DMS153 treated with DMSO at 0.1 percent for 48 hours (cell line): ENCODE results near the gene RPL22.
A peak's percentile ranks its signal among the peaks of the same experiment; 100 is the strongest.

Experiments used
- DNase-seq: peaks from one replicate; lab custom pipeline; 2025; ENCODE audit not compliant: unreplicated experiment; lab: John Stamatoyannopoulos, UW

RPL22 gene

DNA sequence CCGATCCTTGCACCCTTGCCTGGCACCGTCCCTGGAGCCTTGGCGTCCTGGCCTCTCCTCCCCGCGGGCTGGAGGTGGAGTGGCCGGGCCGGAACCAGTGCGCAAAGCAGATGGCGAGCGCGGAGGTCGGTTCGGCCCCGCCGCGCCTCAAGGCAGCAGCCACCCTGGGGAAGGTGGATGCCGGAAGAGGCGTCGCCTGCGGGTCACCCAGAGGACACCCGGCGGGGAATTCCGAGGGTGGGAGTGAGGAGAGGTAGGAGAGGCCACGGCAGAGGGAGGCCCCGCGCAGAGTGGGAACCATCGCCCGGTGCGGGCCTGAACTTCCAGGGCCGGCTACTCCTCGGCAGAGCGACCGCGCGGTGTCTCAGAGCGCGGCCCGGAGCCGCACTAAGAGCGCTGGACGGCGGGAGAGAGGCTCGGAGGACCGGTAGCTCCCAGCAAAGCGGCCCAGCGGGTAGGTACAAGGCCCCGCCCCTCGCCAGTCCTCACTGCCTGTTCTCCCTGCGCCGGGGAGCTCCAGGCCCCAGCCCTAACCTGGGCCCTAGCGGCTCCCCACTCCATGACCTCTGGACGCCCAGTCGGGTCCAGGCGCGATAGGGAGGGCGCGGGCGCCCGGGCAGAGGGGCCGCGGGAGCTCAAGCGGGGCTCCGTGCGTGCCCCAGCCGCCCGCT is 6.6 kb upstream of the RPL22 start, which contains the start of gene RNF207:
Gene RNF207, plus strand, starts transcription at position 271 of the 671 bp plus-strand sequence. CDS start 417 bp downstream, outside the sequence.
- DNase-seq = peak; percentile 21

DNA sequence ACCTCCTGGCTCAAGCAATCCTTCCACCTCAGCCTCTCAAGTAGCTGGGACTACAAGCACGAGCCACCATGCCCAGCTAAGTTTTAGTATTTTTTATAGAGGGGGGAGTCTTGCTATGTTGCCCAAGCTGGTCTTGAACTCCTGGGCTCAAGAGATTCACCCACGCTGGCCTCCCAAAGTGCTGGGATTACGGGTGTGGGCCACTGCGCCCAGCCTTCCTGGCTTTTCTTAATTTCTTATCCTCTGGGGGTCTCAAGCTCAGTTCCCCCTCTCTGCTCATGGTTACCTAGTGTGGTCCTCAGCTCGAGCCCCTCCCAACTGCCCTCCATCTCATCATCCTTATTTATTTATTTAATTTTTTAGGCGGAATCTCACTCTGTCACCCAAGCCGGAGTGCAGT is 2.9 kb upstream of the RPL22 start:
- no peak for DNase-seq

DNA sequence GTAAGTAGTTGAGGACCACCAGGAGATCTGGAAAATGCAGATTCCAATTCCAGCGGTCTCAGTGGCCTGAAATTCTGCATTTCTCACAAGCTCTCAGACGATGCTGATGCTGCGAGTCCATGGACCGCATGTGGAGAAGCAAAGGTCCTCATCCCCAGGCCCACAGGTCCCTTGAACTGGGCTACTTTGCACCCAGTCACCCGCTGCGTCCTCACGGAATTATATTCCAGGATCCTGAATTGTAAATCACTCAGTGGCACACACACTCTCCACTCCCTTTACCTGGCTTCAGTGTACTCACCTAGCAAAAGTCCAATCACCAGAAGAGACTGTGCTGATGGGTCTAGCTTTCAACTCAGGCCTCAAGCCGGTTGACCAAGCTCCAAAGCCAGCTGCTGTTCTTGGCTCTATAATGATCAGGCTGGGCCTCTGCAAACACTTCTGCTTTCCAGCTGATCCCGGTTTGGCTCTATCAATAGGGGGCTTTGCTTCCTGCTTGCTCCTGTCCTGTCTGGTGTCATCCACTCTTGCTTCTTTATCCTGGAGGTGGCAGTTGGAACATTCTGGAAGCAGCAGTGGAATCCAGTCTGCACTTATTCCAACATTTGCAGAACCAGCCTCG is 904 bp upstream of the RPL22 start:
- DNase-seq = no peak

DNA sequence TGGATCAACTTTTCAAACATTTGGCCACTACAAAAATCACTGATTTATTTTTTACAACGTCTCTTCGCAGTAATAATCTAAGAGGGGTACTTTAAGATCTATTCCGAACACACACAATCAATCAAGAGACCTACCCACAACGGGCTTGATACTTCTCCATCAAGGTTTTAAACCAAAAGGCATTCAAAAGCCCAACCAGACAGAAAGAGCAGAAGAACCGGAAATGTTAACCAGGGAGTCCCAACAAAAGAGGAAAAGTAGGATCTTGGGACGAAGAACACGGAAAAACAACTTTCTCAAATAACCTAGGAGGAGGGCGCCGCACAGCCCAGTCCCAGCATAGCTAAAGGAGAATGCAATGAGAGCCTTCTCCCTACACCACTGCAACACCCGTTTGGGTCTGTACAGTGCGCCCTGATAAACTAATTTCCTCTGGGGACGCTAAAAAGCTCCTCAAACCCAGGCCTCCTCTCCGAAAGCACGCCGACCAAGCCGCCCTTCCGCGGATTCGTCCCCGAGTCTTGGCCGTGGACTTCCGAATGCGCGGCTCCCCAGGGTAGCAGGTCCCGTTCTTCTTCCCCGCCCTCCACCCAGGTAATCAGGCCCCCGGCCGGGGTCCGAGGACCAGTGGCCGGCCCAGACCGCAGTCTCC is 623 bp downstream of the RPL22 start:
- DNase-seq = no peak

DNA sequence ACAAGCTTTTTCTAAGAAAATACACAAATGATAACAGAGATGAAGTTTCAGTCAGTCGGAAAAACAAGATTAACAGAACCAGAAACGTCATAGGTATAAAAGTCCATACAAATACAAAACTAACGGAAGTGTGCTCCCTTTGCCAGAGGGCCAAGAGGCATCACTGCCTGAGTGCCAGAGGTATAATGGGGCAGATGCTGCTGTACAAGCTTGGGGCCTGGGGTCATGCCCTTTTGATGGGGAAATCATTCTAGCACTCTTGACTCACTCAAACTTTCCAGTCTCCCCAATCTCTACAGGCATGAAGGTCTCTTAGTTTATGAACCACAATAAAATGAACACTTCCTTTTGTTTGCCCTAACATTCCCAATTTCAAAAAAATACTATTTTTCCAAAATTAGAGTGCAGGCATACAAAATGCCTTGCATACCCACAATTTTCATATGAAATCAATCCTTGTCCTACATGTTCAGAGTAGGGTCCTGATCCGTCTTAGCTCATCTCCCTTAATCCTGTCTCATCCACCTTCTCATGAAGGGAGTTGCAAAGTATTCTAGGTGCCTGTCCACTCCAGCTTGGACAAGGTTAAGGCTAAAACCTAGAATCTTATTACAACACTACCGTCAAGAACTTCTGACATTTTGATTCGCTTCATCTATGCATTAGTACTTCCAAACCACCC is 1.5 kb downstream of the RPL22 start:
- DNase-seq = no peak

DNA sequence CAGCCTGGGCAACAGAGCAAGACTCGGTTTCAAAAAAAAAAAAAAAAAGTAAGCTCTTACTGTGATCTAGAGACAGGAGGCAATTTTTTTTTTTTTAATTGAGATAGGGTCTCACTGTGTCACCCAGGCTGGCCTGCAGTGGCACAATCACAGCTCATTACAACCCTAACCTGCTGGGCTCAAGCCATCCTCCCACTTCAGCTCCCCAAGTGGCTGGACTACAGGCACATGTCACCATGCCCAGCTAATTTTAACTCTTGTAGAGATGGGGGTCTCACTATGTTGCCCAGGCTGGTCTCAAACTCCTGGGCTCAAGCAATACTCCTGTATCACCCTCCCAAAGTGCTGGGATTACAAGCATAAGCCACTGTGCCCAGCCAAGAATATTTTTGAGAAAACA is 7.4 kb downstream of the RPL22 start:
- DNase-seq = no peak

DNA sequence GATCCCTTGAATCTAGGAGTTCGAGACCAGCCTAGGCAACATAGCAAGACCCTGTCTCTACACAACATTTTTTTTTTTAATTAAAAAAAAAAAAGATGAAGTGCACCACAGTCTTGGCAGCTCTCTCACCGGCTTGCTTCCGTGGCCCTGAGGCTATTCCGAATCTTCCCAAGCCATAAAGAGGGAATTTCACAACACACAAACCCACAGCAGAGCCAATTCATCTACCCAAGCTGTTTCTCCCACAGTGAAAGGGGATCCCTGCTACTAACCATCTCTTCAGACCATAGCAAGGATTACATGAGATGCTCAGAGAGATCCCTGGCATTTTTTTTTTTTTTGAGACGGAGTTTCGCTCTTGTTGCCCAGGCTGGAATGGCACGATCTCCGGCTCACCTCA is 10.9 kb downstream of the RPL22 start:
- DNase-seq = no peak

DNA sequence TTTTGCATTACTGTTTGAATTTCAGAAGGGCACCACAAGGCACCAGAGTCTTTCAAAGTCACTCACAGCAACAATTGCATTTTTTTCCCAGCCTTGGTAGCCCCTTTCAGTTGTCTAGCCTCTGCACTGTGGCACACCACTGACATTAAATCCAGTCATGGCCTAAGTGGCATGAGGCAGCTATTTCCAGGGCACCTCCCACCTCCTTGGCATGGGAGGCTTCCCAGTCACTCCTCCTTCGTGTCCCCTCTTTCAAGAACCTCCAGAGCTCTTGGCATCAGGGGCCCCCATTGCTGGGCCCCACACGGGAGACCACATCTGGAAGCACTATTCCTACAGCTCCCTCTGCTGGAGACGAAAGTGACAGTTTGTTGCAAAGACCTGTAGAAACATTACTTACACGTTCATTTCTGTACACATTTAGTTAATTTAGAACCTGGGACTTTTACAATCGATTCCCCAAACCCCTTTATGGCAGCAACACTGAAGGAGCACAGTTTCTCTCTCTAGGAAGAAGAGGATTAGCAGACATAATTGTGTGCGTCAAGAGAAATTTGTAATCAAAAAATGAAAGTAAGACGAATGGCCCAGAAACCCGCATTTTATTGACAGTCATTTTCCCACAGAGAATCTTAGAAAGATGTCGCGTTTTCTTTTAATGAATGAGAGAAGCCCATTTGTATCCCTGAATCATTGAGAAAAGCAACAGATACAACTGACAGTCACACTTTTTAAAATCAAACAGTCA is 13.6 kb downstream of the RPL22 start:
- no peak for DNase-seq

DNA sequence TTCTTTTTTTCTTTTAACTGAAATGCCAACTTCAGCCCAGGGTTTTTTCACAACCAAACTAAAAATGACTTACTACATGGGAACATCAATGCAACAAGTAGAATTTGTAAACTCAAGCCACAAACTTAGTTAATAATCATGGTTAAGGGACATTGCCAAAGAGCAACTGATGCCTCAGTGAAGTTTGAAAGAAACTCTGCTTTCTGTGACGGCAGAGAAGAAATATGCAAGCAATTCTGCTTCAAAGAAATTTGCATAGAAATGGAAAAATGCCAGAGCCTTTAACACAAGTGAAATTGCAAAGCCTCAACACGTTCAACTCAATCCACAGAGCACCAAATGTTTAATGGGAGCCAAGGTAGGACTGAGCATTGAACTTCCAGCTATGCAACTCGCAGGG is 14.2 kb downstream of the RPL22 start:
- no peak for DNase-seq

DNA sequence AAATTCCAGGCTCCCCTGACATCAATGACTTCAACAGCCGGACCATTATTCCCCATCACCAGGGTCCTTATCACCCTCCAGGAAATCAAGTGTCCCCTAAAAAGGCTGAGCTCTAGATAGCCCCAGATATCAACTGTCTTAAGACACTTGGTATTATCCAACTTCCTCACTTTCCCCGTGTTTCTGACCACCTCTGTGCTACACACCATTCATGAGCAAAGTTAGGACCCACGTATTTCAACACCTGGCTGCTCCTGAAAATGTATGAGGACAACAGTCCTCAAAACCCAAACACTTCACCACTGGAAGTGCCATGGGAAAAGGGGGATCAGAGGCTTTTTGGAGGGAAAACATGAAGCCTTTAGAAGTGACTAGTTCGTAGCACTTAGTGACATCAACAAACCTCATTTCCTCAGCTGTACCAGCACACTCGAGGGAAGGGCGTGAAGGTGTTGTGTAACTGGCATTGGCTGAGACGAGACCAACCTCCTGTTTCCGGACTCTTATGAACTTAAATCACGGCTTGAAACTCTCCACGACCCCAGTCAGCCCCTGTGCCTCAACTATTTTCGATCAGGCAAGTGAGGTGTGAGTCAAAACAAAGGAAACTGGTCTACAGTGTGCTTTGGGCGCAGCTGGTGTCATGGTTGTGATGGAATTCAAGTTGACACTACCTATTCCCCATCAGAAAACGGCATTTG is 15.2 kb downstream of the RPL22 start:
- no peak for DNase-seq

DNA sequence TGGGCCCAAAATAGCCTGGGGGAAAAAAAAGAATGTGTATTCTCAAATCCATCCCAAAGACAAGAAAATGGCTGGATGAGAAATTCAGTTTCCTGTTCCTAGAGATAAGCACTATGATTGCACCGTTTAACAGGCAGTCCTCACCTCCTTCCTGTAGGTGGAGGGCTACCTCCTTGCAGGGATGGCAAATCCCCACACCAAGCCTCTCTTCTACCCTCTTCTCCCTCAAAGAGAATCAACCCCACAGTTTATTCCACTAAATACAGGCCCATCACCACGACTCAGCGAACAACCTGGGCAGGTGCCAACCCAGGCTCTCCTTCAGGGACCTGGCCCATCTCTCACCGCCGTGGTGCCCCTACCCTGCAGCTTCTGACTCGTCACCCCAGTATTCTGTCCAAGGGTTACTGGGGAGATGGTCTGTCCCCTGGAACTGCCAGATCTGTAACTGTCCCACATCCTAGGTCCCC is 15.8 kb downstream of the RPL22 start:
- no peak for DNase-seq

DNA sequence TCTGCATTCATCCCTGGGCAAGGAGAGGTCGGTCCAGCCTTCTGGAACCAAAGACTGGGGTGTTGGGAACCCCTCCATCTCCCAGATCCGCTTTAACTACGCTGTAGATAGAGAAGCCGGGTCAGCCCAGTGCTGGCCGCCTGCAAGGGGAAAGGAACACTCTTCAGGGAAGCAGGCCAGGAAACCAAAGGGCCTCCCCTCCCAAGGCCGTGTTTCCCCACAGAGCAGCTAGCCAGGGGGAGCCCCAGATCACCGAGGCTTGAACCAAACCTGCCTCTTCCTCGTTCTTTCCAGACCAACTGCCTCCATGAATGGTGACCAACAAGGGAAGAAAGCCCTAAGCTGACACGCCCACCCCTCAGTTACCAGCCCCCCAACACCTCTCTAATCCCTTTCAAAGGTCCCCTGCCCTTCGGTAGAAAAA is 18.0 kb downstream of the RPL22 start:
- DNase-seq = no peak

DNA sequence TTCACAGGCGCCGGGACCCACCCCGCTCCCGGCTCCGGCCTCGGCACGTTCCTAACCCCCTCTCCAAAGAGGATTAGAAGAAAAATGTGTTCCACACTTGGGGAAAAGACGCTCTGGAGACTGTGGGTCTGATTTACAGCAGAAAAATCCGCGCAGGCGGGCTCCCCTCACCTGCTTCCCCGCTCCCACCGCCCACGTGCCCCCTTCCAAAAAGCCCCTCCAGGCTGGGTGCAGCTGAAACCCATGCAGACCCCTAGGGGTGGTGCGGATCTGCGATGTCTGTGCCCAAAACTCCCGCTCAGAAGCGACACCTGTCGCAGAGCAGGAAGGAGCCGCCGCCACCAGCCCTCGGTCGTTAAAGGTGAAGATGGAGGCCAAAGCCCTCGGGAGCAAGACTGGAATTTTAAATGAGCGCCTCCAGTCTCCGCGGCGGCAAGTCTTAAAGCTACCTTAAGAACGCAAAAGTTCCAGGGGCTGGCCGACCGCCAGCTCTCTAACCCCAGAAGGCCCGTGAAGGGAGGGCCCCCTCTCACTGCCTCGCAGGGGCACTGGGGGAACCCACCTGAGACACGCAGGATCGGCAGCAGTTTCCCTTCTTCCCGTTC is 18.6 kb downstream of the RPL22 start:
- no peak for DNase-seq

DNA sequence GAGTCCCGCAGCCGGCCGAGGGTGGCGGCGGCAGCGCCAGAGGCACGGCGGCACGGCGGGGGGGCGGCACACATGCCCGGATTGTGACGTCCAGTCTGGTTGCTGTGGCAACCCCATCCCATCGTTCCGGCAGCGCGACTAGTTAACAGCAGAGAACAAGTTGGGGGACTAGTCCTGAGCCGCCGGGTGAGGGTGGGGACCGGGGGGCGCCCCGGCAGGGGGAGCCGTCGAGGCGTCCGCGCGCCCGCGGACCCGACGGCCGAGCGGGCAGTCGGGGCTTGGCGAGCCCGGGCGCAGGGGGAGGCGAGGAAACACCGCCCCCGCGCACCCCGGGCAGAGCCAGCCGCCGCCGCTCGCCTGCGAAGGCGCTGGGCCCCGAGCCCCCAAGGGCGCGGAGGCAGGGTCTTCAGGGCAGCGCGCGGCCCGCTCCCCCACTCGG is 19.1 kb downstream of the RPL22 start, which contains the start of gene CHD5:
Gene CHD5, minus strand, starts transcription at position 54 of the 439 bp plus-strand sequence. CDS start 298 bp downstream, outside the sequence.
- no peak for DNase-seq

DNA sequence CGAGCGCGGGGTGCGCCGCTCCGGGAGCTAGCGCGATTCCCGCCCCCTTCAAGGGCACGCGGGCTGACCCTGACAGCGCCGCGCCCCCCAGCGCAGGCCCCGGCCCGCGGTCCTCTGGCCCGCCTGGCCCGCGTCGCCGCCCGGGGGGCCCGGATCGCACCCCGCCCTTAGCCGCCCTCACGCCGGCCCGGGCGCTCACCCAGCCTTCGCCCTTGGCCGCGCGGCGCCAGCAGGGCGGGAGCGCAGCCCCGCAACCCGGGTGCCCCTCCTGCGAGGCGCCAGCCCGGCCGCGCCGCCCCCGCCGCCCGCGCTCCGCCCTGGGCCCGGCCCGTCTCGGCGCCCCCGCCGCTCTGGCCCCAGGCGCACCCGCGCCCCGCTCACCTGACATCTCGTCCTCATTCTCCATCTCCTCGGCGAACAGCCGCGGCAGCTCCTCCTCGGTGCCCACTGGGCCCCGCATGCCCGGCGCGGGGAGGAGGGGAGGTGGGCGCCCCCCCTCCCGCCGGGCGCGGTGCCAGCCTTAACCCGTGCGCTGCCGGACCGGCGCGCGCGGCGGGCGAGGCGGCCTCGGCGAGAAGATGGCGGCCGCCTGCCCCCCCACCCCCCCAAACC is 19.7 kb downstream of the RPL22 start:
- no peak for DNase-seq

DNA sequence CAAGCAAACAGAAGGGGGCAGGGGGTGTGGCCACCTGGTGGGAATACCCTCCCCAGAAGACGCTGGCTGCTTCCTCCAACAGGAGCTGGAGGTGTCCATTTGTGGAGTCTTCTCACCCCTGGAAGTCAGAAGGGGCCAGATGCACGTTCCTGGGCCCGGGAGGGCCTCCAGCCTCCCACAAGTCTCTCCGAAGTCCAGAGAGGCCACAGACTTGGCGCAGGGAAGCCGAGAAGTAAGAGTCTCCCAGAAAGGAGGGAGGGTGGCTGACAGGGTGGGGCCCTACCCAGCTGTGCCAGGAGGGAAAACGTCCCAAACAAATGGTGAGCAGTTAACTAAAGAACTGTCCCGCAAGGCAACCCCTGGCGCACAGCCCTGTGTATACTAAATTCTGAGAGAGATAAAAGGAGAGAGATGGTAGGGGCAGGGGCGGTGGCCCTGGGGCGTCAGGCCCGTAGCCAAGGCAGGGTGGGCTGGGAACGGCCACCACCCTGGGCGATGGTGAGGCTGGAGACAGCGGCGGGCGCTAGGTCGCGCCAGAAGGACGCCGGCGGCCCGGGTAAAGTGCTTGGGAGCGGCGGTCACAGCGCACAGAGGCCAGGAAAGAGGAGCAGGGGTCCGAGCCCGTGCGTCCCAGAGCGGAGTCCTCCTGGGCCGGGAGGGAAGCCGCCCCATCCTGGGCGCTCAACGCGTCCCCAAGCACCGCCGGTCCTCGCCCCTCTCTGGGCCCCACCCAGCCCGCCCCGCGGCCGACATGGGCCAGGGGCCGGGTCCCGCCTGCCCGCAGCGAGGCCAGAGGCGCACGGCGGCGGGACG is 20.4 kb downstream of the RPL22 start:
- DNase-seq = no peak

DNA sequence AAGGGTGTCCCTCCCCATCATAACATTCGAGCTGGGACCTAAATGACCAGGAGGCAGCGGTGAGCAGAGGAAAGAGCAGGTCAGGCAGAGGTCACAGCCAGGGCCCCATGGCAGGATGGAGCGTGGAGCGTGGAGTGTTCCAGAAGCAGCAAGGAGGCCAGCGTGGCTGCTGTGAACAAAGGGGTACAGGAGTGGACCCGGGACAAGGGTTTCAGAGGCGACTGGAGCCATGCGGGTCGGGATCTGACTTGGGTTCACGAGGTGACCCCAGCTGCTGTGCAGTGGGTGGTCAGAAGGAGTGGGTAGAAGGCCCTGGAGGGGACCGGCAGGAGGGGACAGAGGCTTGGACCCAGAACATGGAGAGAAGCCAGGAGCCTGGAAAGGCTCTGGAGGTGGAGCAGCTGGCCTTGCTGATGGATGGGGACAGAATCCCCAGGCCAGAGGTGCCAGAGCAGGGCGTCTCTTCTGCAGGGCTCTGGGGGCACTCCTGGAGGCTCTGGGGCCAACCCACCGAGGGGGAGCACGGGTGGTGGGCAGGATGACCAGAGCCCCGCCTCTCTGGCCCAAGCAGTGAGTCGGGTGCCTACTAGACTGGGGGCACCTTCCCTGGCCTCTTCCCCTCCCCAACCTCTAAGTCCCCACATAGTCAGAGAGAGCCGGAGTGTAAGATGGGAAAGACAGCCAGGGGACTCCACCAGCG is 21.6 kb downstream of the RPL22 start:
- DNase-seq = no peak

DNA sequence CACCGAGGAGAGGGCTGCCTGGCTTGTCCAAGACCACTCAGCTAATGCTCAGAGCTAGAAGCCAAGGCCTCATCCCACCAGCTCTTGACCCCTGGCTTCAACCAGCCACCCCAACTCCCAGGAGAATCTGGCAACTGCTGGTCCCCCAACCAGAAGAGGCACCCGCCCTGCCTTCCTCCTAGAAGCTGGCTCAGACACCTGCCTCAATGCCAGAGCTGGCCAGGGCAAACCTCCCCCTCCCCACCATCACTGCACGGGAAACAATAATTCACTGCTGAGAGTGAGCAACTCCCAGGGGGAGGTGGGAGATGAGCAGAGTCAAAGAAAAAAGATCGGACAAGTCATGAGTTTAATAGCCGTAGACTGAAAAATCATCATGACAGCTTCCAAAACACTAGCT is 22.6 kb downstream of the RPL22 start:
- no peak for DNase-seq
